HG02798 (cell line): ENCODE measurements around the gene VSIG2.
A peak's percentile ranks its signal among the peaks of the same experiment; 100 is the strongest.

Experiments used
- ATAC-seq: cut with Tn5 transposase; IDR thresholded peaks from one replicate; pipeline ENCODE4 v1.9.1; 2021; ENCODE audit warnings: mild to moderate bottlenecking; ENCODE audit not compliant: unreplicated experiment, poor library complexity

Gene VSIG2

GRCh38 chr11:124725719-124726105, 26.3 kb downstream of the VSIG2 start:
- peak; percentile 5 for ATAC-seq

GRCh38 chr11:124724979-124725718, 26.9 kb downstream of the VSIG2 start:
- peak; percentile 97 for ATAC-seq

- no peak for ATAC-seq
Observed at GRCh38 chr11:124722176-124722575, 29.9 kb downstream of the VSIG2 start.

- no peak for ATAC-seq
Observed at GRCh38 chr11:124719534-124719933, 32.5 kb downstream of the VSIG2 start.

GRCh38 chr11:124718801-124719200, 33.3 kb downstream of the VSIG2 start:
- ATAC-seq: no peak

GRCh38 chr11:124717786-124718651, 34.0 kb downstream of the VSIG2 start:
- ATAC-seq: peak; percentile 39

- no peak for ATAC-seq
Observed at GRCh38 chr11:124717421-124717785, 34.7 kb downstream of the VSIG2 start.

- ATAC-seq: no peak
Observed at GRCh38 chr11:124716591-124716990, 35.5 kb downstream of the VSIG2 start.

- no peak for ATAC-seq
Observed at GRCh38 chr11:124712392-124712791, 39.7 kb downstream of the VSIG2 start.

- no peak for ATAC-seq
Observed at GRCh38 chr11:124707829-124708228, 44.2 kb downstream of the VSIG2 start.

- ATAC-seq: no peak
Observed at GRCh38 chr11:124700028-124700427, 52.0 kb downstream of the VSIG2 start.

- ATAC-seq: no peak
Observed at GRCh38 chr11:124699547-124699946, 52.5 kb downstream of the VSIG2 start.
